ENCODE measurements around the gene KMT2A.

DNA sequence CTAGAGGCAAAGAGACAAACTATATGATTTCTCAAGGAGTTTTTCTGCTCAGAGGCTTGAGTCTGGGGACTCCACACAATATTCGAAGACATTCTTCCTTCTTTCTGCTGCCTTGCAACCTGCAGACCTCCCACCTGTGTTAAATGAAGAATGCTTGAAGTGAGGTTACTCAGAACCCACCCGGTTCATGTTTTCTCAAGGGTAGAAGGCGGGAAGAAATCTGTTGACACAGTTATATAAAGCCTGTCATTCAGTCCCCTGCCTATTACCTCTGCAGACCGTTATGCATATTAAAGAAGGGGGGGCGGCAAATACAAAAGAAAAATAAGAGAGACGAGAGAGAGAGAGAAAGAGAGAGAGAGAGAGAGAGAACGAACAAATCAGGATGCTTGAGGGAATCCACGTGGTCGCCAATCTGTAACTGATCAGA is 2.2 kb upstream of the KMT2A start:
- TF ChIP-seq POLR2A (IDR thresholded peaks at IDR 0.05) (no peak), POLR2AphosphoS5 (IDR thresholded peaks at IDR 0.05) (no peak), EP300 (IDR thresholded peaks at IDR 0.05) (no peak)
- TF ChIP-seq, protein P1, sequence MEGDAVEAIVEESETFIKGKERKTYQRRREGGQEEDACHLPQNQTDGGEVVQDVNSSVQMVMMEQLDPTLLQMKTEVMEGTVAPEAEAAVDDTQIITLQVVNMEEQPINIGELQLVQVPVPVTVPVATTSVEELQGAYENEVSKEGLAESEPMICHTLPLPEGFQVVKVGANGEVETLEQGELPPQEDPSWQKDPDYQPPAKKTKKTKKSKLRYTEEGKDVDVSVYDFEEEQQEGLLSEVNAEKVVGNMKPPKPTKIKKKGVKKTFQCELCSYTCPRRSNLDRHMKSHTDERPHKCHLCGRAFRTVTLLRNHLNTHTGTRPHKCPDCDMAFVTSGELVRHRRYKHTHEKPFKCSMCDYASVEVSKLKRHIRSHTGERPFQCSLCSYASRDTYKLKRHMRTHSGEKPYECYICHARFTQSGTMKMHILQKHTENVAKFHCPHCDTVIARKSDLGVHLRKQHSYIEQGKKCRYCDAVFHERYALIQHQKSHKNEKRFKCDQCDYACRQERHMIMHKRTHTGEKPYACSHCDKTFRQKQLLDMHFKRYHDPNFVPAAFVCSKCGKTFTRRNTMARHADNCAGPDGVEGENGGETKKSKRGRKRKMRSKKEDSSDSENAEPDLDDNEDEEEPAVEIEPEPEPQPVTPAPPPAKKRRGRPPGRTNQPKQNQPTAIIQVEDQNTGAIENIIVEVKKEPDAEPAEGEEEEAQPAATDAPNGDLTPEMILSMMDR (IDR thresholded peaks at IDR 0.05), result no peak

Data from suprapubic skin (tissue), 4 donors.